Ishikawa (cell line): ENCODE measurements around the gene MRPS10.

Source experiments
- CEBPB ChIP-seq: IDR thresholded peaks from 2 replicates; pipeline ENCODE4 v1.6.1; 2012
- CREB1 ChIP-seq: IDR thresholded peaks from 2 replicates; pipeline ENCODE4 v1.6.1; 2012; ENCODE audit warnings: low read depth
- EGR1 ChIP-seq: IDR thresholded peaks from 2 replicates; pipeline ENCODE4 v1.6.1; 2012
- EP300 ChIP-seq: IDR thresholded peaks from 2 replicates; pipeline ENCODE4 v1.6.1; 2012; ENCODE audit warnings: borderline replicate concordance
- FOXM1 ChIP-seq: IDR thresholded peaks from 2 replicates; pipeline ENCODE4 v1.6.1; 2012; ENCODE audit warnings: low read depth, borderline replicate concordance
- MAX ChIP-seq: IDR thresholded peaks from 2 replicates; pipeline ENCODE4 v1.6.1; 2012
- NFIC ChIP-seq: IDR thresholded peaks from 2 replicates; pipeline ENCODE4 v1.6.1; 2012
- RAD21 ChIP-seq: IDR thresholded peaks from 2 replicates; pipeline ENCODE4 v1.6.1; 2012; ENCODE audit warnings: low read depth
- REST ChIP-seq: IDR thresholded peaks from 2 replicates; pipeline ENCODE4 v1.6.1; 2012; ENCODE audit warnings: low read depth, mild to moderate bottlenecking
- TAF1 ChIP-seq: IDR thresholded peaks from 2 replicates; pipeline ENCODE4 v1.6.1; 2012; ENCODE audit warnings: low read depth, mild to moderate bottlenecking
- TCF12 ChIP-seq: IDR thresholded peaks from 2 replicates; pipeline ENCODE4 v1.6.1; 2012; ENCODE audit warnings: low read depth
- TEAD4 ChIP-seq: IDR thresholded peaks from 2 replicates; pipeline ENCODE4 v1.6.1; 2012
- YY1 ChIP-seq: IDR thresholded peaks from 2 replicates; pipeline ENCODE4 v1.6.1; 2012; ENCODE audit warnings: low read depth
- ZBTB7A ChIP-seq: IDR thresholded peaks from 2 replicates; pipeline ENCODE4 v1.6.1; 2012; ENCODE audit warnings: low read depth
- TF ChIP-seq, protein P1 (sequence below): IDR thresholded peaks from 2 replicates; pipeline ENCODE4 v1.6.1; 2012

Gene MRPS10

DNA sequence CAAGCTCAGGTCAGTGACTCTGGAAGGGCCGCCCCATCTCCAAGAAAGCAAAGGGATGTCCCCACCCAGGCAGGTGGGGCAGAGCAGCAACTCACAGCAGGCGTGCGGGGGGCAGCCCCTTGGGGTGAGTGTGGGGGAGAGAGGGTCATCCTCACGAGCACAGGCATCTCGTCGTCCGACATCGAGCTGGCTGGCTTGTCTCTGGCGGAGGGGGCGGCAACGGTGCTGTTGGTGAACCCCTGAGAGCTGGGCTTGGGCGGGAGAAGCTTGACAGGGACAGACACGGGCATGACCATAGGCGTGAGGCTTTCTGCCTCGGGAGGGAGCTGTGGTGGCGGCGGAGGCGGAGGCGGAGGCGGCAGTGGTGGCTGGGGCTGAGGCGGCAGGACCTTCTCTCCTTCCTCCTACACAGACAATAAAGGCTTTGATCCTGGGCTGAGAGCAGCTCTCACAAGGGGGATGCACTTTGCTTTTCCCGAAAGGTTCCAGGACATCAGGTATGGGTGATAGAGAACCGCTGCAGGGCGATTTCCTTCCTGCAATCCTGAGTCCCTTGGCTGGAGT, 45.6 kb upstream of the MRPS10 start:
- TF ChIP-seq EGR1, result no peak
- no peak for TF ChIP-seq REST
- TF ChIP-seq ZBTB7A, result no peak
- no peak for TF ChIP-seq RAD21
- no peak for TF ChIP-seq NFIC
- no peak for TF ChIP-seq TEAD4
- TF ChIP-seq CEBPB, result no peak
- TF ChIP-seq EP300, result no peak
- TF ChIP-seq TCF12, result no peak
- TF ChIP-seq YY1, result no peak
- no peak for TF ChIP-seq FOXM1
- no peak for TF ChIP-seq CREB1
- no peak for TF ChIP-seq MAX
- TF ChIP-seq TAF1, result no peak
- TF ChIP-seq, protein P1, sequence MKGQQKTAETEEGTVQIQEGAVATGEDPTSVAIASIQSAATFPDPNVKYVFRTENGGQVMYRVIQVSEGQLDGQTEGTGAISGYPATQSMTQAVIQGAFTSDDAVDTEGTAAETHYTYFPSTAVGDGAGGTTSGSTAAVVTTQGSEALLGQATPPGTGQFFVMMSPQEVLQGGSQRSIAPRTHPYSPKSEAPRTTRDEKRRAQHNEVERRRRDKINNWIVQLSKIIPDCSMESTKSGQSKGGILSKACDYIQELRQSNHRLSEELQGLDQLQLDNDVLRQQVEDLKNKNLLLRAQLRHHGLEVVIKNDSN, result no peak

- TF ChIP-seq NFIC (no peak), EGR1 (no peak), TEAD4 (no peak), REST (no peak), CREB1 (no peak), YY1 (no peak), RAD21 (peak; percentile 66), TCF12 (no peak), FOXM1 (no peak), CEBPB (no peak), MAX (no peak), EP300 (no peak), ZBTB7A (0 out of 2 replicates have a peak, but pooled peaks have one; percentile 47)
- TF ChIP-seq, protein P1, result no peak
Observed at GRCh38 chr6:42260972-42261371, 43.3 kb upstream of the MRPS10 start.

DNA sequence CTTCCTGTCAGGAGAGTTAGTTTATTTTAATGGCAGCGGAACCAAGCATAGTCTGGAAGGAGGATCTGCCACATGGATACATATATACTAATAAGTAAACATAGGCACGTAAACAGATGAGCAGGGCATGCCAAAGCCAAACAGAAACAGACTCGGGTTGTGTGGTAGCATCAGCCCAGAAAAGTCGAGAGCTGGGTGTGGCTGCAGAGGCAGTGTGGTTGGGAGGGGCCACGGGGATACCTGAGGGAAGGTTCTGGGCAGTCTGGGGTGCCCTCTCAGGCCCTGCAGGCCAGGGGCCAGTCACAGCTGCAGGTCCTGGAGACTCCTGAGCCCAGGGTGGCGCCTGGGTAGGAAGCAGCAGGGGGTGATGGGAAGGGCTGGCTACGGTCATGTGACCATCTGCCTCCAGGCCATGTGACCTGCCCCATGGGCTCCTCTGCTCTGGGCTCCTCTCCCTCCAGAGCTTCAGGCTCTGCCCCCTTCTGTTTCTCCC, 42.8 kb upstream of the MRPS10 start:
- TF ChIP-seq, protein P1, result peak; percentile 89
- no peak for TF ChIP-seq CREB1

DNA sequence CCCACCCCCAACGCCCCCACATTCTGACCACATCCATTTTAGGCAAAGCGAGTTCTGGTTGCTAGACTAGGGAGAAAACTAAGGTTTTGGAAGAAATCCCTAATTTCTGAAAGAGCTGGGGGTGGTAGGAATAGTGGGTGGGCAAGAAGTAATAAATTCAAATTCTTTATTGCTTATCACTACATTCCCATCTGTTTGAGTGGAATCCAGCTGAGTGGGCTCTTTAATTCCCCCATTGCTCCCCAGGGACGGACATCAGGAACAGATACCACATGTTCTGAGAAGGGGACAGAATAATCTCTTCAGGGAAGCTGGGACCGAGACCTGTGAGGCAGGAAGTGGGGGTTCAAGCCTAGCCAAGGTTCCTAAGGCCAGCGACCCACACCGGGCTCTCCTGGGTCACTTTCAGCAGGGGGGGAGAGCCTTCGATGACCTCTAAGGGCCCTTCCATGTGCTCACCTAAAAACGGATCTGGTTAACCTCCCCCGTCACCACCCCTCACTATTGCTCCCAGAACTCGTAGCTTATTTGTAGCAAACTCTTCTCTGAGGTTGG, 42.3 kb upstream of the MRPS10 start:
- TF ChIP-seq YY1 (no peak), NFIC (no peak), MAX (no peak), ZBTB7A (no peak), RAD21 (no peak), CREB1 (no peak), EGR1 (no peak), CEBPB (no peak), TEAD4 (no peak), TAF1 (no peak)
- TF ChIP-seq, protein P1, result no peak

DNA sequence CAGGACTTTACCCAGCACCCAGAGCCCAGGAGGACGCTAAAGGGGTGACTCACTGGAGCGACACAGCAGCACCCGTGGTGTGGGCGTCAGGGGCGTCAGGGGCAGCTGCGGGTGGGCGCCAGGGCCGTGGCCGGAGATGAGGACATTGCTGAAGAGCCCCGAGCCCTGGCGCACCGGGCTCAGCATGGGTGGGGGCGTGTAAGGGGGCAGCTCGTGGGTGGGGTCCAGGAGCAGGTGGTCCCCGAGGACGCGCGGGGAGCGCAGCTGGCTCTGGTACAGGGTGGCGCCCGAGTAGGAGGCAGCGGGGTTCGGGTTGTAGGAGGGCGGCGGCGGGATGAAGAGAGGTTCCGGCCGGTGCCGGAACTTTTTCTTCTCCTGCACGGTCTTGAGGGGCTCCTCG, 41.6 kb upstream of the MRPS10 start:
- TF ChIP-seq MAX (no peak), EGR1 (no peak), FOXM1 (no peak), EP300 (no peak), ZBTB7A (no peak)
